Upper lobe of left lung (tissue), 4 donors: ENCODE measurements around the gene CTDNEP1.

ENCODE experiments used
- POLR2A ChIP-seq, 4 donors: fragments of 450-650 bp; IDR thresholded peaks; one replicate each; pipeline ENCODE4 v1.5.1; 2016 to 2017; ENCODE audit warnings: antibody characterized with exemption in 4 of 4, mild to moderate bottlenecking in 2 of 4
- POLR2AphosphoS5 ChIP-seq, 2 donors: sonication (generic); formaldehyde crosslinking; IDR thresholded peaks; one replicate each; pipeline ENCODE4 v1.5.1; 2017; ENCODE audit warnings: antibody characterized with exemption in 2 of 2
- TF ChIP-seq, protein P1 (sequence below), 6 experiments: fragments of 450-650 bp in 4 of 6; fragments of 200-600 bp in 2 of 6; sonication (generic) in 2 of 6; IDR thresholded peaks; one replicate each; pipeline ENCODE4 v1.5.1; 2016 to 2019; ENCODE audit warnings: antibody characterized with exemption in 6 of 6

GRCh38 chr17:7223375-7223774, 28.2 kb downstream of the CTDNEP1 start:
- TF ChIP-seq, protein P1, sequence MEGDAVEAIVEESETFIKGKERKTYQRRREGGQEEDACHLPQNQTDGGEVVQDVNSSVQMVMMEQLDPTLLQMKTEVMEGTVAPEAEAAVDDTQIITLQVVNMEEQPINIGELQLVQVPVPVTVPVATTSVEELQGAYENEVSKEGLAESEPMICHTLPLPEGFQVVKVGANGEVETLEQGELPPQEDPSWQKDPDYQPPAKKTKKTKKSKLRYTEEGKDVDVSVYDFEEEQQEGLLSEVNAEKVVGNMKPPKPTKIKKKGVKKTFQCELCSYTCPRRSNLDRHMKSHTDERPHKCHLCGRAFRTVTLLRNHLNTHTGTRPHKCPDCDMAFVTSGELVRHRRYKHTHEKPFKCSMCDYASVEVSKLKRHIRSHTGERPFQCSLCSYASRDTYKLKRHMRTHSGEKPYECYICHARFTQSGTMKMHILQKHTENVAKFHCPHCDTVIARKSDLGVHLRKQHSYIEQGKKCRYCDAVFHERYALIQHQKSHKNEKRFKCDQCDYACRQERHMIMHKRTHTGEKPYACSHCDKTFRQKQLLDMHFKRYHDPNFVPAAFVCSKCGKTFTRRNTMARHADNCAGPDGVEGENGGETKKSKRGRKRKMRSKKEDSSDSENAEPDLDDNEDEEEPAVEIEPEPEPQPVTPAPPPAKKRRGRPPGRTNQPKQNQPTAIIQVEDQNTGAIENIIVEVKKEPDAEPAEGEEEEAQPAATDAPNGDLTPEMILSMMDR (IDR thresholded peaks at IDR 0.05): no peak
- TF ChIP-seq POLR2A (IDR thresholded peaks at IDR 0.05): no peak
- TF ChIP-seq POLR2AphosphoS5 (IDR thresholded peaks at IDR 0.05): no peak
